Breast epithelium (tissue), 3 donors: ENCODE results near the gene PLA2G3.

Experiments
- CTCF ChIP-seq, 3 donors: fragments of 450-650 bp; IDR thresholded peaks; one replicate each; pipeline ENCODE4 v1.5.1; 2016 to 2017; ENCODE audit warnings: antibody characterized with exemption in 3 of 3, mild to moderate bottlenecking in 3 of 3, moderate library complexity in 3 of 3
- POLR2A ChIP-seq: fragments of 450-650 bp; IDR thresholded peaks from one replicate; pipeline ENCODE4 v1.6.1; 2016; ENCODE audit warnings: antibody characterized with exemption, mild to moderate bottlenecking, moderate library complexity
- POLR2AphosphoS5 ChIP-seq, 3 donors: sonication (generic); formaldehyde crosslinking; IDR thresholded peaks; one replicate each; pipeline ENCODE4 v1.6.1; 2017; ENCODE audit warnings: antibody characterized with exemption in 3 of 3

- TF ChIP-seq CTCF (IDR thresholded peaks at IDR 0.05) (no peak), POLR2AphosphoS5 (IDR thresholded peaks at IDR 0.05) (no peak), POLR2A (no peak)
These were observed 41.6 kb downstream of the PLA2G3 start for GRCh38 chr22:31098632-31099110.
